Karpas-422 (cell line): ENCODE measurements around the gene C16orf96. TPM values are rescaled to one million over a fixed set of nuclear protein-coding genes. Genes with fewer than 3 reads are reported as not detected.

ENCODE experiments used
- DNase-seq: peaks from one replicate; pipeline ENCODE4 v3.0.0-alpha.2; 2015
- H2AFZ ChIP-seq: fragments of 200-600 bp; sonication (generic); 2 replicates; pipeline ENCODE4 v1.6.1; 2014; ENCODE audit warnings: antibody characterized with exemption, low read length, mixed read lengths
- H3K27ac ChIP-seq: fragments of 200-600 bp; sonication (generic); 2 replicates; pipeline ENCODE4 v1.5.1; 2014; ENCODE audit warnings: mild to moderate bottlenecking, low read length, moderate library complexity
- H3K27me3 ChIP-seq: fragments of 200-600 bp; sonication (generic); 2 replicates; pipeline ENCODE4 v1.6.1; 2014; ENCODE audit warnings: low read length, mixed read lengths
- H3K36me3 ChIP-seq: fragments of 200-600 bp; sonication (generic); 2 replicates; pipeline ENCODE4 v1.6.1; 2014; ENCODE audit warnings: low read length, mixed read lengths; ENCODE audit not compliant: insufficient read depth
- H3K4me1 ChIP-seq: fragments of 200-600 bp; sonication (generic); 2 replicates; pipeline ENCODE4 v1.6.1; 2014; ENCODE audit warnings: mild to moderate bottlenecking, low read length, mixed read lengths
- H3K4me2 ChIP-seq: fragments of 200-600 bp; sonication (generic); 2 replicates; pipeline ENCODE4 v1.6.1; 2014; ENCODE audit warnings: low read length, low read depth, mild to moderate bottlenecking; ENCODE audit not compliant: poor library complexity, severe bottlenecking
- H3K4me3 ChIP-seq: fragments of 200-600 bp; sonication (generic); 2 replicates; pipeline ENCODE4 v1.5.1; 2014; ENCODE audit warnings: mild to moderate bottlenecking, antibody characterized with exemption, low read length, mixed read lengths
- H3K79me2 ChIP-seq: fragments of 200-600 bp; sonication (generic); 2 replicates; pipeline ENCODE4 v1.6.1; 2014; ENCODE audit warnings: mild to moderate bottlenecking, low read length, mixed read lengths
- H3K9ac ChIP-seq: fragments of 200-600 bp; sonication (generic); 2 replicates; pipeline ENCODE4 v1.6.0; 2014; ENCODE audit warnings: low read length
- H3K9me2 ChIP-seq: fragments of 200-600 bp; sonication (generic), shearing (Covaris generic); replicated peaks from 2 replicates; pipeline ENCODE4 v1.6.0; 2014; ENCODE audit warnings: mild to moderate bottlenecking, low read length, moderate library complexity; ENCODE audit not compliant: insufficient read depth
- H3K9me3 ChIP-seq: fragments of 300-700, 200-600 bp; sonication (generic); 2 replicates; pipeline ENCODE4 v1.6.1; 2014; ENCODE audit warnings: low read length, mixed read lengths
- H4K20me1 ChIP-seq: fragments of 200-600 bp; sonication (generic); 2 replicates; pipeline ENCODE4 v1.6.1; 2014; ENCODE audit warnings: mild to moderate bottlenecking, antibody characterized with exemption, low read length, low read depth; ENCODE audit not compliant: insufficient read depth
- total RNA-seq: library from RNA; depleted of rRNA; stranded (reverse); fragments of >200 nt; shearing (Covaris generic); gene quantifications from 2 replicates; pipeline ENCODE4 v1.2.3, GENCODE V29; 2014; ENCODE audit warnings: low replicate concordance

C16orf96 gene
- total RNA-seq, 1 experiment from 2014 or later, result not detected

DNA sequence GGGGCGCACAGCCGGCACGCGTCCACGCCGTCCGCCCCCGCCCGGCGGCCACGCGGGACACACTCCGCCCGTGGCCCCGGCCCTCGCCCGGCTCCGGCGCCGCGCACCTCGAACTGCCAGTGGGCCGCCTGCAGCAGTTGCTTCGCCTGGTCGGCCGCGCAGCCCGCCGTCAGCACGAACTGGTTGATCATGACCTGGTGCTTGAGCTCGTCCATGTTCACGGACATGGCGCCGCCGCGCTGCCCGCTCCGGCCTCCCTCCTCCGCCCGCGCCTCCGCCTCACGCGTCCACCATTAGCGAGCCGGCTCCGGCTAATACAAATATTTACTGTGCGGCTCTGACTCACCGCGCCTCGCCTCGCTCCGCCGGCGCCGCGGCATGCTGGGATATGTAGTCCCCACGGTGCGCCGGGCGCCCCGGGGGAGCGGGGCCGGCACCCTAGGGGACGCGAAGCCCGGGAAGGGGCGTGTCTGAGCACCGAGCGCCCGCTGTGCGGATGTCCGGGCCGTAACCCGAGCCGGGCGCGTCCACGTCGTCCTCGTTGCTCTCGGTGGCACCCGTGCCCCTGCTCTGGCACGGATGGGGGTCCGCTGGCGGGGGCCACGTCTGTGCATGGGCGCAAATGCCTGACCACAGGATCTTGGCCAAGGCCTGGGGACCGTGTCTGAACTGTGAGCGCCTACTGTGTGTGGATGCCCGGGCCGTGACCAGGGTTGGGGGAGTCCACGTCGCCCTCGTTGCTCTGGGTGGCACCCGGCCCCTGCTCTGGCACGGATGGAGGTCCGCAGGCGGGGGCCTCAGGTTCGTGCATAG lies 58.6 kb downstream of the C16orf96 start, which contains the start of gene UBALD1:
Gene UBALD1, minus strand, starts transcription at position 318 of the 813 bp plus-strand sequence. Its CDS starts 91 bp downstream, at position 227.
- DNase-seq, result peak; percentile 96
- H3K9me2 ChIP-seq, result no peaks in the 10 kb centered on the region
- no peaks in the 10 kb centered on the region for H3K27me3 ChIP-seq
- H3K27ac ChIP-seq, result peak within 1 kb of the TSS; percentile 75
- peak within 1 kb of the TSS; percentile 80 for H3K4me2 ChIP-seq
- peak within 1 kb of the TSS; percentile 87 for H3K9ac ChIP-seq
- peak within 1 kb of the TSS; percentile 93 for H3K4me3 ChIP-seq
- H3K36me3 ChIP-seq, result no peaks in the 10 kb centered on the region
- no peak within 1 kb of the TSS for H2AFZ ChIP-seq
- peaks cover 41% of the 10 kb centered on the region for H3K4me1 ChIP-seq
- no peaks in the 10 kb centered on the region for H3K9me3 ChIP-seq
- H3K79me2 ChIP-seq, result peaks cover 37% of the 10 kb centered on the region
- H4K20me1 ChIP-seq, result peaks cover 38% of the 10 kb centered on the region; the same call in 1 of the 2 replicates

DNA sequence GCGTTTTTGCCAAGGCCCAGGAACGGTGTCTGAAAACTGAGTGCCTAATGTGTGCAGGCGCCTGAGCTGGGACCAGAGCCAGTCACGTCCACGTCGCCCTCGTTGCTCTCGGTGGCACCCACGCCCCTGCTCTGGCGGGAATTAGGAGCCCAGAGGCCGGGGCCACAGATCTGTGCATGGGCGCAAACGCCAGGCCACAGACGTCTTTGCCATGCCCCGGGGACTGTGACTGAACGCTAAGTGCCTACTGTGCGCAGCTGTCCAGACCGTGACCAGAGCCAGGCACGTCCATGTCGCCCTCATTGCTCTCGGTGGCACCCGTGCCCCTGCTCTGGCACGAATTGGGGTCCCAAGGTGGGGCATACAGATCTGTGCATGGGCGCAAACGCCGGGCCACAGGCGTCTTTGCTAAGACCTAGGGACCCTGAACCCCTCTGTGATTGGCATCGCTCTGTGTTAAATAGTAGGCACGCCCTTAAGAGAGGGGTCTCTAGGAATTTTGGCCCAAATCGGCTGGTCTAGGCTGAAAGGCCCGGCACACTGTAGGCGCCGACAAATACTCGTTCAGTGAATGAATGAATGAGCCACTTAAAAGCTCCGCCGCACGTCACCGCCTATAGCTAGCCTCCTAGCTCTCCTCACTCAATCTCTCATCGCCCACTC lies 59.4 kb downstream of the C16orf96 start:
- Histone ChIP-seq H3K9me2 (no peaks in the 10 kb centered on the region), H3K4me1 (peaks cover 41% of the 10 kb centered on the region), H3K9ac (peak overlapping the region; percentile 87), H3K9me3 (no peaks in the 10 kb centered on the region), H3K27ac (peak overlapping the region; percentile 75), H4K20me1 (peaks cover 32% of the 10 kb centered on the region; the same call in 1 of the 2 replicates), H3K4me2 (peak overlapping the region; percentile 80), H3K4me3 (peak overlapping the region; percentile 93), H3K36me3 (no peaks in the 10 kb centered on the region), H3K27me3 (no peaks in the 10 kb centered on the region), H2AFZ (no peak overlapping the region), H3K79me2 (peaks cover 37% of the 10 kb centered on the region)
- no peak for DNase-seq

GRCh38 chr16:4616047-4616811 lies 60.1 kb downstream of the C16orf96 start:
- peak overlapping the region; percentile 60; the same call in 1 of the 2 replicates for H2AFZ ChIP-seq

GRCh38 chr16:4617880-4618279 lies 61.7 kb downstream of the C16orf96 start:
- no peaks in the 10 kb centered on the region for H3K27me3 ChIP-seq
- no peak overlapping the region for H3K4me3 ChIP-seq
- H3K9me3 ChIP-seq, result no peaks in the 10 kb centered on the region
- H3K4me2 ChIP-seq, result no peak overlapping the region
- peaks cover 14% of the 10 kb centered on the region for H3K79me2 ChIP-seq
- H3K4me1 ChIP-seq, result peaks cover 35% of the 10 kb centered on the region
- H3K9me2 ChIP-seq, result no peaks in the 10 kb centered on the region
- peaks cover 11% of the 10 kb centered on the region; the same call in 1 of the 2 replicates for H4K20me1 ChIP-seq
- H3K36me3 ChIP-seq, result no peaks in the 10 kb centered on the region
- H2AFZ ChIP-seq, result no peak overlapping the region
- DNase-seq, result no peak
- no peak overlapping the region for H3K27ac ChIP-seq
- H3K9ac ChIP-seq, result no peak overlapping the region

More at GRCh38 chr16:4616047-4616811, 60.1 kb downstream of the C16orf96 start:
- peak overlapping the region; percentile 92 for H3K9ac ChIP-seq
- peak; percentile 100 for DNase-seq
- no peaks in the 10 kb centered on the region for H3K9me2 ChIP-seq
- H4K20me1 ChIP-seq, result peaks cover 25% of the 10 kb centered on the region; the same call in 1 of the 2 replicates
- no peaks in the 10 kb centered on the region for H3K9me3 ChIP-seq
- peaks cover 41% of the 10 kb centered on the region for H3K4me1 ChIP-seq
- no peaks in the 10 kb centered on the region for H3K36me3 ChIP-seq
- H3K4me2 ChIP-seq, result peak overlapping the region; percentile 99
- H3K79me2 ChIP-seq, result peaks cover 31% of the 10 kb centered on the region
- H3K27me3 ChIP-seq, result no peaks in the 10 kb centered on the region
- H3K27ac ChIP-seq, result peak overlapping the region; percentile 96
- H3K4me3 ChIP-seq, result peak overlapping the region; percentile 93

DNA sequence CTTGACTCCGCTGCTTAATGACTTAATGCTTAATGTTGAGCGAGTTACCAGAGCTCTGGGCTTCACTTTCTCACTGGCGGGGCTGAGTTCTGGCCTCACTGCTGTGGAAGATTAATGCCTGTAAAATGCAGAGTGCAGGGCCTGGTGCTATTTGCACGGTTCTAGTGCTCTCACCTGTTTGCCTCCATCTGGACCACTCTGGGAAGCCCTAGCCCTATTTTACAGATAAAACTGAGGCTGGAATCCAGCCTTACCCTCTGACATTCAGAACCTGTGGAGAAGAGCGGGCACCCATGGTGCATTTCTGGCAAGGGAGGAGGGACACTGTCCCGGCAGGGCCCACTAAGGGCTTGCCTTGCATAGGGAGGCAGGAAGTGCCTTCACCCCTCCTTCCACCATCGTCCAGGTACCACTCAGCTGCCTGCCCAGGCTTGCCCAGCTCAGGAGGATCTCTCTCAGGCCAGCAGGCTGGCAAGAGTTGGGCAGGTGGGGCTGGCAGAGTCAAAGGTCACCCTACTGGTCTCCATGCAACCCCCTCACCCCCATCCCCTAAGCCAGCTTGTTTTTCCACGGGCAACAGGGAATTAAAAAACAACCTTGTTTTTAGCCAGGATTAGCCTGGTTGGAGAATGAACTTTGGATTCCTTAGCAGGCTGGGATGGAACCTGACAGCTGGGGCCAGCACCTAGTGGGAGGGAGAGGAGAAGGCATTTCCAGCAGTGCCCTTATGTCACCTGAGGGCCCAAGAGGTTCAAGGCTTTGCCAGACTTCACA lies 62.7 kb downstream of the C16orf96 start:
- no peaks in the 10 kb centered on the region for H3K27me3 ChIP-seq
- H3K4me3 ChIP-seq, result no peak overlapping the region
- no peaks in the 10 kb centered on the region for H3K36me3 ChIP-seq
- H2AFZ ChIP-seq, result no peak overlapping the region
- H3K4me1 ChIP-seq, result peaks cover 29% of the 10 kb centered on the region
- H3K9me2 ChIP-seq, result no peaks in the 10 kb centered on the region
- H3K4me2 ChIP-seq, result no peak overlapping the region
- no peaks in the 10 kb centered on the region for H3K9me3 ChIP-seq
- H3K79me2 ChIP-seq, result peaks cover 5% of the 10 kb centered on the region
- no peak overlapping the region for H3K9ac ChIP-seq
- peaks cover 1% of the 10 kb centered on the region; the same call in 1 of the 2 replicates for H4K20me1 ChIP-seq
- H3K27ac ChIP-seq, result no peak overlapping the region
- no peak for DNase-seq

DNA sequence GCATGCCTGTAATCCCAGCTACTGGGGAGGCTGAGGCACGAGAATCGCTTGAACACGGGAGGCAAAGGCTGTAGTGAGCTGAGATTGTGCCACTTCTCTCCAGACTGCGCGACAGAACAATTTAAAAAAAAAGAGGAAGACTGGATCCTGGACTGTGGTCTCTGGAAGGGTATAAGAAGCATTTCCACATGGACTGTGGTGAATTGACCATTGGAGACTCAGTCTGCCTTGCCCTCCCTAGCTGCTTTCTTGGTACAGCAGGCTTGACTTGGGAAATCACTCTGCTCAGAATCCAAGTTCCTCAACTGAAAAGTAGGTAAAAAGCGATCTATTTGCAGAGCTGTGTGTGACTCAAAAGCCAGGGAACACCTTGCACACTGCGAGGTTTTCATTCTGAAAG lies 67.5 kb downstream of the C16orf96 start:
- Histone ChIP-seq H3K79me2 (peaks cover 33% of the 10 kb centered on the region), H3K27ac (no peak overlapping the region), H3K36me3 (no peaks in the 10 kb centered on the region), H3K4me3 (peak overlapping the region; percentile 86; the same call in 1 of the 2 replicates), H3K9me2 (no peaks in the 10 kb centered on the region), H2AFZ (0 out of 2 replicates have a peak overlapping the region, but pooled peaks have one; percentile 46), H3K9me3 (no peaks in the 10 kb centered on the region), H3K27me3 (no peaks in the 10 kb centered on the region), H3K9ac (peak overlapping the region; percentile 89; the same call in 1 of the 2 replicates), H3K4me1 (peaks cover 18% of the 10 kb centered on the region), H3K4me2 (peak overlapping the region; percentile 78), H4K20me1 (peaks cover 7% of the 10 kb centered on the region; the same call in 1 of the 2 replicates)
- DNase-seq, result no peak

- Histone ChIP-seq H3K4me3 (peak within 1 kb of the TSS; percentile 86), H3K27ac (peak within 1 kb of the TSS; percentile 56), H3K9ac (peak within 1 kb of the TSS; percentile 89), H3K4me1 (peaks cover 18% of the 10 kb centered on the region), H3K79me2 (peaks cover 40% of the 10 kb centered on the region), H2AFZ (peak within 1 kb of the TSS; percentile 86; the same call in 1 of the 2 replicates), H3K9me2 (no peaks in the 10 kb centered on the region), H3K9me3 (no peaks in the 10 kb centered on the region), H4K20me1 (peaks cover 7% of the 10 kb centered on the region; the same call in 1 of the 2 replicates), H3K36me3 (no peaks in the 10 kb centered on the region), H3K27me3 (no peaks in the 10 kb centered on the region), H3K4me2 (peak within 1 kb of the TSS; percentile 78)
- peak; percentile 98 for DNase-seq
Observed at GRCh38 chr16:4624015-4624826, 68.1 kb downstream of the C16orf96 start, which contains the start of gene MGRN1. MGRN1 (plus strand) TSS chr16:4624826; CDS start chr16:4624961, 135 bp downstream.
